ENCODE measurements around the gene UPK1B. TPM values are rescaled to one million over a fixed set of nuclear protein-coding genes. Genes with fewer than 3 reads are reported as not detected.
A peak's percentile ranks its signal among the peaks of the same experiment; 100 is the strongest.
"Not testable (repeated sequence)": the region's sequence is repeated elsewhere in the genome, so short reads cannot be mapped to it uniquely, and the experiment has no call there.

The UPK1B gene
- total and polyA plus RNA-seq, 8 donors, result 0.18 to 0.99 (median 0.49) TPM; not detected in 1

- peak; percentile 4 for ATAC-seq
Observed at GRCh38 chr3:119240101-119240590, 66.7 kb downstream of the UPK1B start.

GRCh38 chr3:119240591-119241434 is 67.4 kb downstream of the UPK1B start, which contains the start of gene B4GALT4:
Gene B4GALT4 (minus strand): TSS chr3:119240878. CDS start chr3:119230099, 10,779 bp downstream.
- DNase-seq (peak; percentile 85 to 99 (median 93)), ATAC-seq (peak; percentile 96)
- Histone ChIP-seq H3K9me3 (no peaks in the 10 kb centered on the region), H3K36me3 (peaks cover 0 to 9% of the 10 kb centered on the region in 2 donors), H3K27ac (peak within 1 kb of the TSS; percentile 93 to 96), H3K27me3 (no peaks in the 10 kb centered on the region), H3K4me1 (peaks cover 6 to 47% of the 10 kb centered on the region in 2 donors), H3K4me3 (peak within 1 kb of the TSS; percentile 66 to 73)
- TF ChIP-seq CTCF (IDR thresholded peaks at IDR 0.05), result no peak
- intact Hi-C loops (cut with DNase I), result no loop called here

More at GRCh38 chr3:119240101-119240590, 66.7 kb downstream of the UPK1B start:
- Histone ChIP-seq H3K4me3 (peak overlapping the region; percentile 66 to 73), H3K27me3 (no peaks in the 10 kb centered on the region), H3K36me3 (peaks cover 0 to 15% of the 10 kb centered on the region in 2 donors), H3K4me1 (peaks cover 6 to 53% of the 10 kb centered on the region in 2 donors), H3K27ac (peak overlapping the region; percentile 93 to 96), H3K9me3 (no peaks in the 10 kb centered on the region)
- intact Hi-C loops (cut with DNase I), result no loop called here
- no peak for TF ChIP-seq CTCF (IDR thresholded peaks at IDR 0.05)
- no peak for DNase-seq

GRCh38 chr3:119242387-119243057 is 69.1 kb downstream of the UPK1B start:
- H3K36me3 ChIP-seq; H3K27ac ChIP-seq; intact Hi-C loops (cut with DNase I); H3K4me3 ChIP-seq; ATAC-seq; H3K9me3 ChIP-seq; H3K27me3 ChIP-seq: not testable (repeated sequence)
- peak in 1 of 4 donors; percentile 77 for DNase-seq
- peaks cover 6 to 36% of the 10 kb centered on the region in 2 donors for H3K4me1 ChIP-seq

- DNase-seq; intact Hi-C loops (cut with DNase I); H3K27ac ChIP-seq; H3K4me3 ChIP-seq; ATAC-seq; H3K9me3 ChIP-seq; H3K27me3 ChIP-seq; H3K36me3 ChIP-seq: not testable (repeated sequence)
- peaks cover 6 to 32% of the 10 kb centered on the region in 2 donors for H3K4me1 ChIP-seq
Observed at GRCh38 chr3:119243058-119243529, 69.7 kb downstream of the UPK1B start.

GRCh38 chr3:119243712-119244111 is 70.3 kb downstream of the UPK1B start:
- DNase-seq (no peak), ATAC-seq (no peak)
- Histone ChIP-seq H3K27ac (no peak overlapping the region), H3K36me3 (no peaks in the 10 kb centered on the region), H3K9me3 (peaks cover 0 to 13% of the 10 kb centered on the region in 2 donors), H3K4me3 (no peak overlapping the region), H3K27me3 (no peaks in the 10 kb centered on the region), H3K4me1 (peaks cover 3 to 26% of the 10 kb centered on the region in 2 donors)
- no peak for TF ChIP-seq CTCF (IDR thresholded peaks at IDR 0.05)
- intact Hi-C loops (cut with DNase I), result no loop called here

GRCh38 chr3:119245778-119246177 is 72.4 kb downstream of the UPK1B start:
- H3K4me3 ChIP-seq, result no peak overlapping the region
- no peak for TF ChIP-seq CTCF (IDR thresholded peaks at IDR 0.05)
- no peak overlapping the region for H3K27ac ChIP-seq
- peaks cover 0 to 12% of the 10 kb centered on the region in 2 donors for H3K4me1 ChIP-seq
- DNase-seq (peak in 1 of 4 donors; percentile 48), ATAC-seq (peak; percentile 5)
- intact Hi-C loops (cut with DNase I), result no loop called here
- H3K9me3 ChIP-seq, result peaks cover 0 to 18% of the 10 kb centered on the region in 2 donors
- H3K27me3 ChIP-seq, result no peaks in the 10 kb centered on the region
- no peaks in the 10 kb centered on the region for H3K36me3 ChIP-seq

Measured in left lung (tissue), 10 donors.